GM19238 (cell line): ENCODE results near the gene HOATZ.

Source experiments
- DNase-seq: peaks from one replicate; pipeline ENCODE4 v3.0.0; 2011; ENCODE audit warnings: low spot score; ENCODE audit not compliant: insufficient read length

HOATZ gene

GRCh38 chr11:111548525-111548924 lies 33.9 kb downstream of the HOATZ start:
- DNase-seq: no peak

- DNase-seq: no peak
These were observed 34.8 kb downstream of the HOATZ start for GRCh38 chr11:111549196-111549868.

GRCh38 chr11:111549869-111550203 lies 35.3 kb downstream of the HOATZ start:
- no peak for DNase-seq

- DNase-seq: no peak
These were observed 35.7 kb downstream of the HOATZ start for GRCh38 chr11:111550258-111550657.

- no peak for DNase-seq
These were observed 40.0 kb downstream of the HOATZ start for GRCh38 chr11:111554532-111554931.

- DNase-seq: no peak
These were observed 40.7 kb downstream of the HOATZ start for GRCh38 chr11:111555255-111555654.

- DNase-seq: no peak
These were observed 43.0 kb downstream of the HOATZ start for GRCh38 chr11:111557425-111558111.

- DNase-seq: no peak
These were observed 45.4 kb downstream of the HOATZ start for GRCh38 chr11:111559800-111560464.

GRCh38 chr11:111560800-111561199 lies 46.2 kb downstream of the HOATZ start:
- no peak for DNase-seq

- DNase-seq: no peak
These were observed 46.7 kb downstream of the HOATZ start for GRCh38 chr11:111561306-111561705.

GRCh38 chr11:111561791-111562325 lies 47.3 kb downstream of the HOATZ start:
- no peak for DNase-seq

- DNase-seq: no peak
These were observed 48.3 kb downstream of the HOATZ start for GRCh38 chr11:111562692-111563389.

- DNase-seq: peak; percentile 32
These were observed 50.6 kb downstream of the HOATZ start for GRCh38 chr11:111565114-111565720.

GRCh38 chr11:111566324-111566723 lies 51.7 kb downstream of the HOATZ start:
- no peak for DNase-seq

GRCh38 chr11:111569476-111569875 lies 54.9 kb downstream of the HOATZ start:
- DNase-seq: no peak

GRCh38 chr11:111570796-111571195 lies 56.2 kb downstream of the HOATZ start:
- no peak for DNase-seq

GRCh38 chr11:111571829-111572501 lies 57.4 kb downstream of the HOATZ start:
- no peak for DNase-seq

GRCh38 chr11:111572581-111572980 lies 58.0 kb downstream of the HOATZ start:
- no peak for DNase-seq

GRCh38 chr11:111573821-111574249 lies 59.3 kb downstream of the HOATZ start:
- DNase-seq: no peak

GRCh38 chr11:111574373-111575225 lies 60.0 kb downstream of the HOATZ start:
- no peak for DNase-seq
